Stimulated activated naive CD8-positive, alpha-beta T cell treated with anti-CD3 and anti-CD28 coated beads, Interleukin-15, amount 100 ng/mL, for 72 hours (primary cell): ENCODE results near the gene TAF5.
A peak's percentile ranks its signal among the peaks of the same experiment; 100 is the strongest.
"Not testable (repeated sequence)": the region's sequence is repeated elsewhere in the genome, so short reads cannot be mapped to it uniquely, and the experiment has no call there.

Source experiments
- ATAC-seq: fragments of 150-1000 bp; cut with Tn5 transposase; 2 replicates; pipeline ENCODE4 v1.10.0; 2021; ENCODE audit warnings: mild to moderate bottlenecking, moderate library complexity
- DNase-seq, 2 donors: peaks; one replicate each; pipeline ENCODE4 v3.0.0; 2021 to 2022
- H3K27ac Mint-ChIP-seq, 2 donors: one replicate each; pipeline ENCODE4 v1.8.0; 2022; ENCODE audit warnings: mild to moderate bottlenecking in 2 of 2, mixed read lengths in 2 of 2, moderate library complexity in 2 of 2
- H3K27me3 Mint-ChIP-seq: one replicate; pipeline ENCODE4 v1.8.0; 2022; ENCODE audit warnings: mixed read lengths
- H3K4me1 Mint-ChIP-seq: one replicate; pipeline ENCODE4 v1.8.0; 2022; ENCODE audit warnings: mild to moderate bottlenecking, mixed read lengths
- H3K4me3 Mint-ChIP-seq, 2 donors: one replicate each; pipeline ENCODE4 v1.8.0; 2022; ENCODE audit warnings: mild to moderate bottlenecking in 2 of 2, mixed read lengths in 2 of 2, moderate library complexity in 1 of 2
- H3K9me3 Mint-ChIP-seq, 2 donors: one replicate each; pipeline ENCODE4 v1.8.0; 2022; ENCODE audit warnings: mixed read lengths in 2 of 2

Gene TAF5

GRCh38 chr10:103394180-103394579 lies 26.4 kb downstream of the TAF5 start:
- Mint-ChIP-seq H3K4me3 (peak overlapping the region; percentile 49 to 62), H3K9me3 (no peaks in the 10 kb centered on the region), H3K27ac (peak overlapping the region; percentile 27 to 69), H3K4me1 (peaks cover 56% of the 10 kb centered on the region), H3K27me3 (no peaks in the 10 kb centered on the region)
- DNase-seq: no peak
- ATAC-seq: no peak

DNA sequence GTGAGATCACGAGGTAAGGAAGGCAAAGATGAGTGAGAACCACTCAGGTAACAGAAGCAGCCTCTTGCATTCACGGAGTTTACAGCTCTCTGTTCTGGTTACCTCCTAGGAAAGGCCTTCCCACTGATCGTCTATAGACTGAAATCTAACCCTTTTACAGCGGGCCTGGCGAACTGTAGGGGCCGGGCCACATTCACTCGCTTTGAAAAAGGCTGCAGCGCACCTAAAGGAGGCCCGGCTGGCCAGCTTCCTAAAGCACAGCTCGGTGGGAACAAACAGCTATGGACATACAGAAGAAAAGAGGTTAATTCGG lies 27.9 kb downstream of the TAF5 start:
- ATAC-seq: no peak
- no peak for DNase-seq

DNA sequence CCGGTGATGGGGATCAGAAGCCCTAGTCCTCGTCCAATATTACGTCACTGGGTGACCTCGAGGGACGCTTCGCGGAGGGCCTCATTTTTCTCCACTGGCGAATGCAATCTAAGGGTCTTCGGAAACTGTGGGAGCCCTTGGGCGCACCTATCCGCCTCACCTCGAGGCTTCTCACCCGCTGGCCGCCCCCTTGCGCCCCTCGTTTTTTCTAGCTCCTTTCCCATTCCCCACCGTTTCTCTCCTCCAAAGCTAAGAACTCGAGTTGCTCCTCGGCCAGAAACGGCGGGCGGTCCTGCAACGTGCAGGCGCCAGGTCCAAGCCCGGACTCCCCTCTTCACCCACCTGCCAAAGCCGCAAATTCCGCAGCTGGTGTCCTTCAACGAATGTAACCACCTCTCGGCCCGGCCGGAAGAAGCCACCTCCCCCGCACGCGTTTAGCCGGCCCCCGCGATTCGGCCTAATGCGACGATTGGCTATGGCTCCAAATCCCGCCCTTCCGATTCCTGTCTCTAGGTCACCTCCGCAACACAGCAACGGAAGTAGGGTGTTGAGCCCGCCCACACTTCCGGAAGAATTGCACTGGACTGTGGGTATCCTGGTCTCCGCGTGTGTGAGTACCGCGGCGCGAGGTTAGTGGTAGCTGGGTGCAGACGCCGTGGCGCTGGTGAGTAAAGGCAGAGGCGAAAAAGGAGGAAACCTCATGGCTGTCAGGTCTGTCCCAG lies 28.5 kb downstream of the TAF5 start, which contains the start of the genes ATP5MK and PDCD11:
Gene ATP5MK, minus strand, starts transcription at position 409 of the 722 bp plus-strand sequence. CDS start 4,018 bp downstream, outside the sequence.
Gene PDCD11, plus strand, starts transcription at position 560 of the 722 bp plus-strand sequence. CDS start 1,801 bp downstream, outside the sequence.
- H3K4me1 Mint-ChIP-seq: peaks cover 64% of the 10 kb centered on the region
- DNase-seq (peak; percentile 91 to 96), ATAC-seq (peak; percentile 100)
- peak within 1 kb of the TSS; percentile 90 to 99 for H3K27ac Mint-ChIP-seq
- H3K27me3 Mint-ChIP-seq: no peaks in the 10 kb centered on the region
- peak within 1 kb of the TSS; percentile 88 to 99 for H3K4me3 Mint-ChIP-seq
- no peaks in the 10 kb centered on the region for H3K9me3 Mint-ChIP-seq

More for the DNA sequence above, 27.9 kb downstream of the TAF5 start:
- peak overlapping the region; percentile 88 to 99 for H3K4me3 Mint-ChIP-seq
- H3K4me1 Mint-ChIP-seq: peaks cover 66% of the 10 kb centered on the region
- no peaks in the 10 kb centered on the region for H3K27me3 Mint-ChIP-seq
- H3K9me3 Mint-ChIP-seq: no peaks in the 10 kb centered on the region
- peak overlapping the region; percentile 90 to 99 for H3K27ac Mint-ChIP-seq

DNA sequence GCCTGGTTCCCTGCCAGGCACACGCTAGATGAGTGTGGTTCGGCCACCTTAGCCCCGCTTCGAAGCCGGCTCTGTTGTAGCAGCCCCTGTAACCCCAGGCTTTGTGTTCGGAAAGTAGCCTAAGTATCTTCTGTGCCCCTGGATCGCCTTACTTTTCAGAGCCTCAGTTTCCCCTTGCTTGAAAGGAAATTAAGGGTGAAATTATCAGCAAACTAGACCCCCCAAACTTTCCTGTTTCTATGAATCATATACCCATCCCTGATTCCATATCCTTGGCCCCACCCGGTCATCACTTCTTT lies 29.0 kb downstream of the TAF5 start:
- ATAC-seq: no peak

GRCh38 chr10:103397191-103397825 lies 29.5 kb downstream of the TAF5 start:
- ATAC-seq: no peak
- Mint-ChIP-seq H3K27me3 (no peaks in the 10 kb centered on the region), H3K4me3 (peak overlapping the region; percentile 88 to 99), H3K9me3 (no peaks in the 10 kb centered on the region), H3K4me1 (peaks cover 64% of the 10 kb centered on the region), H3K27ac (peak overlapping the region; percentile 84 to 90)
- no peak for DNase-seq

More for the DNA sequence above, 29.0 kb downstream of the TAF5 start:
- no peak for DNase-seq
- Mint-ChIP-seq H3K4me3 (peak overlapping the region; percentile 88 to 99), H3K4me1 (peaks cover 64% of the 10 kb centered on the region), H3K27ac (peak overlapping the region; percentile 84 to 90), H3K9me3 (no peaks in the 10 kb centered on the region), H3K27me3 (no peaks in the 10 kb centered on the region)

GRCh38 chr10:103413564-103413963 lies 45.8 kb downstream of the TAF5 start:
- no peak overlapping the region for H3K4me3 Mint-ChIP-seq
- H3K27ac Mint-ChIP-seq: no peak overlapping the region
- no peaks in the 10 kb centered on the region for H3K27me3 Mint-ChIP-seq
- no peaks in the 10 kb centered on the region for H3K9me3 Mint-ChIP-seq
- no peaks in the 10 kb centered on the region for H3K4me1 Mint-ChIP-seq
- no peak for DNase-seq
- no peak for ATAC-seq

DNA sequence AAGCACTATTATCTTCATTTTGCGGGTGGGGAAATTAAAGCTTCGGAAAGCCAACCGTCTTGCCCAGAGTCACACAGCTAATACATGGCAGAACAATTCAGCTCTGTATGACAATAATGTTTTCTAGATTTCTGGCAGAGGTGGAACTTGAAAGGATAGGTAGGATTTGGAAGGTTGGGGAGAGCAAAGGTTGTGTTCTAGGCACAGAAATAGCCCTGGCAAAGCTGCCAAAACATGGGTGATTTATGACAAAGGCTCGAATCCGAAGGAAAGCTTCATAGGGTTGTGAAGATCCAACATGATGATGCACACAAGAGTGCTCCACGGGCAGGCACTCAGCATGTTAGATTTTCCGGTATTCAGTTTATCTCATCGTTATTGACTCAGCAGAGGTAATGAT lies 47.8 kb downstream of the TAF5 start:
- Mint-ChIP-seq H3K4me1 (no peaks in the 10 kb centered on the region), H3K9me3 (no peaks in the 10 kb centered on the region), H3K4me3 (no peak overlapping the region), H3K27ac (no peak overlapping the region), H3K27me3 (no peaks in the 10 kb centered on the region)
- DNase-seq (no peak), ATAC-seq (no peak)

GRCh38 chr10:103416436-103417147 lies 48.8 kb downstream of the TAF5 start:
- no peaks in the 10 kb centered on the region for H3K4me1 Mint-ChIP-seq
- H3K27ac Mint-ChIP-seq: no peak overlapping the region
- no peaks in the 10 kb centered on the region for H3K9me3 Mint-ChIP-seq
- ATAC-seq: peak; percentile 53
- H3K27me3 Mint-ChIP-seq: no peaks in the 10 kb centered on the region
- no peak overlapping the region for H3K4me3 Mint-ChIP-seq
- peak; percentile 45 to 48 for DNase-seq

GRCh38 chr10:103417148-103417469 lies 49.3 kb downstream of the TAF5 start:
- not testable (repeated sequence) for ATAC-seq, H3K4me3 Mint-ChIP-seq, H3K9me3 Mint-ChIP-seq, DNase-seq, H3K27ac Mint-ChIP-seq, H3K4me1 Mint-ChIP-seq, H3K27me3 Mint-ChIP-seq

DNA sequence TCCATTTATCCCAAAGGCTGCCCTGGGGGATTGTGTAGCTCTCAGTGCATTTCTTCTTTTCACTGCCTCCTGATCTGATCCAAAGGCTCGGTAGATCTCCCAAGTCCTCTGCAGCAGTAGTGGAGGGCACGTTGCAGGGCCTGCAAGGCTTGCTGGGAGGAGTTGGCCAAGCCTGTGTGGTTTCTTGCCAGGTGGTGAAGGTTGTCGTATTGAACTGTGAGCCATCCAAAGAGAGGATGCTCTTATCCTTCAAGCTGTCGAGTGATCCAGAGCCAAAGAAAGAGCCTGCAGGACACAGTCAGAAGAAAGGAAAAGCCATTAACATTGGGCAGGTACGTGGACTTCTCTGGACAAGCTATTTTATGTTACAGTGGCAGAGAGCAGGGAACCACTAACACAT lies 49.8 kb downstream of the TAF5 start:
- Mint-ChIP-seq H3K9me3 (no peaks in the 10 kb centered on the region), H3K4me3 (no peak overlapping the region), H3K27ac (peak overlapping the region in 1 of 2 donors; percentile 22), H3K4me1 (no peaks in the 10 kb centered on the region), H3K27me3 (no peaks in the 10 kb centered on the region)
- DNase-seq (no peak), ATAC-seq (no peak)

- DNase-seq (no peak), ATAC-seq (no peak)
- no peaks in the 10 kb centered on the region for H3K27me3 Mint-ChIP-seq
- no peaks in the 10 kb centered on the region for H3K4me1 Mint-ChIP-seq
- no peak overlapping the region for H3K4me3 Mint-ChIP-seq
- no peak overlapping the region for H3K27ac Mint-ChIP-seq
- H3K9me3 Mint-ChIP-seq: no peaks in the 10 kb centered on the region
Measured at GRCh38 chr10:103419101-103419500, 51.3 kb downstream of the TAF5 start.

GRCh38 chr10:103423748-103424147 lies 56.0 kb downstream of the TAF5 start:
- no peaks in the 10 kb centered on the region for H3K27me3 Mint-ChIP-seq
- H3K4me3 Mint-ChIP-seq: no peak overlapping the region
- H3K4me1 Mint-ChIP-seq: peaks cover 20% of the 10 kb centered on the region
- DNase-seq: no peak
- ATAC-seq: no peak
- H3K9me3 Mint-ChIP-seq: no peaks in the 10 kb centered on the region
- no peak overlapping the region for H3K27ac Mint-ChIP-seq

GRCh38 chr10:103427866-103428265 lies 60.1 kb downstream of the TAF5 start:
- no peaks in the 10 kb centered on the region for H3K9me3 Mint-ChIP-seq
- no peaks in the 10 kb centered on the region for H3K27me3 Mint-ChIP-seq
- no peak overlapping the region for H3K4me3 Mint-ChIP-seq
- DNase-seq (no peak), ATAC-seq (no peak)
- H3K4me1 Mint-ChIP-seq: peaks cover 43% of the 10 kb centered on the region
- H3K27ac Mint-ChIP-seq: no peak overlapping the region

GRCh38 chr10:103428989-103429643 lies 61.3 kb downstream of the TAF5 start:
- Mint-ChIP-seq H3K4me1 (peaks cover 43% of the 10 kb centered on the region), H3K9me3 (no peaks in the 10 kb centered on the region), H3K4me3 (no peak overlapping the region), H3K27me3 (no peaks in the 10 kb centered on the region), H3K27ac (peak overlapping the region; percentile 28 to 71)
- no peak for DNase-seq
- no peak for ATAC-seq

- Mint-ChIP-seq H3K4me3 (peak overlapping the region; percentile 2 to 21), H3K27me3 (no peaks in the 10 kb centered on the region), H3K9me3 (no peaks in the 10 kb centered on the region), H3K4me1 (peaks cover 43% of the 10 kb centered on the region), H3K27ac (peak overlapping the region in 1 of 2 donors; percentile 71)
- ATAC-seq: peak; percentile 63
- no peak for DNase-seq
Measured at GRCh38 chr10:103429647-103430046, 61.9 kb downstream of the TAF5 start.

- H3K9me3 Mint-ChIP-seq: no peaks in the 10 kb centered on the region
- no peak overlapping the region for H3K4me3 Mint-ChIP-seq
- DNase-seq (no peak), ATAC-seq (no peak)
- H3K27me3 Mint-ChIP-seq: no peaks in the 10 kb centered on the region
- peaks cover 41% of the 10 kb centered on the region for H3K4me1 Mint-ChIP-seq
- H3K27ac Mint-ChIP-seq: peak overlapping the region in 1 of 2 donors; percentile 72
Measured at GRCh38 chr10:103431902-103432301, 64.1 kb downstream of the TAF5 start.
